Sigmoid colon (tissue), 7 donors: ENCODE measurements around the gene SSH3. TPM values are rescaled to one million over a fixed set of nuclear protein-coding genes. Genes with fewer than 3 reads are reported as not detected.
A peak's percentile ranks its signal among the peaks of the same experiment; 100 is the strongest.

ENCODE experiments used
- DNase-seq: peaks from one replicate; pipeline ENCODE4 v3.0.0-alpha.2; 2019
- H3K27ac ChIP-seq, 4 donors: fragments of 200-600 bp; sonication (generic); one replicate each; pipeline ENCODE4 v1.5.1; 2016 to 2019; ENCODE audit warnings: mild to moderate bottlenecking in 1 of 4
- H3K27me3 ChIP-seq, 3 donors: fragments of 200-600 bp; sonication (generic); one replicate each; pipeline ENCODE4 v1.5.1; 2019; ENCODE audit warnings: mild to moderate bottlenecking in 1 of 3
- H3K36me3 ChIP-seq, 4 donors: fragments of 200-600 bp; sonication (generic); one replicate each; pipeline ENCODE4 v1.5.1; 2016 to 2019
- H3K4me1 ChIP-seq, 4 donors: fragments of 200-600 bp; sonication (generic); one replicate each; pipeline ENCODE4 v1.5.1; 2017 to 2019
- H3K4me3 ChIP-seq, 4 donors: fragments of 200-600 bp; sonication (generic); one replicate each; pipeline ENCODE4 v1.5.1; 2017 to 2019; ENCODE audit warnings: mild to moderate bottlenecking in 2 of 4, moderate library complexity in 1 of 4
- H3K9me3 ChIP-seq, 4 donors: fragments of 200-600 bp in 3 of 4; sonication (generic) in 3 of 4; one replicate each; pipeline versions ENCODE4 v1.5.1 to v1.6.1; 2013 to 2019
- CTCF ChIP-seq, 4 experiments: fragments of 450-650 bp in 3 of 4; fragments of 200-600 bp in 1 of 4; IDR thresholded peaks; one replicate each; pipeline ENCODE4 v1.5.1; 2016 to 2019; ENCODE audit warnings: antibody characterized with exemption in 4 of 4, mild to moderate bottlenecking in 3 of 4, moderate library complexity in 2 of 4
- EP300 ChIP-seq, 4 donors: sonication (generic); formaldehyde crosslinking; IDR thresholded peaks; one replicate each; pipeline ENCODE4 v1.6.1; 2017; ENCODE audit warnings: antibody characterized with exemption in 4 of 4
- POLR2A ChIP-seq, 2 donors: fragments of 450-650 bp; IDR thresholded peaks; one replicate each; pipeline ENCODE4 v1.6.1; 2016; ENCODE audit warnings: antibody characterized with exemption in 2 of 2, mild to moderate bottlenecking in 2 of 2, moderate library complexity in 2 of 2
- POLR2AphosphoS5 ChIP-seq, 4 donors: sonication (generic); formaldehyde crosslinking; IDR thresholded peaks; one replicate each; pipeline ENCODE4 v1.6.1; 2017; ENCODE audit warnings: antibody characterized with exemption in 4 of 4
- WGBS, 2 donors: extraction: QIAGEN DNeasy Blood & Tissue Kit; methylation state at CpG; one replicate each; pipeline ENCODE4 v1.1.7; 2013; 5-methylcytosine and 5-hydroxymethylcytosine counted together
- intact Hi-C: fragments of 100-400 bp; cut with DNase I; formaldehyde crosslinking; loops from one replicate; pipeline ENCODE4 v1.15.1; 2023
- polyA plus RNA-seq, 3 donors: library from polyadenylated mRNA; stranded (reverse); fragments of 200-250 nt; gene quantifications; one replicate each; pipeline ENCODE4 v1.2.3, GENCODE V29; 2013
- total RNA-seq, 4 donors: library from RNA; depleted of rRNA; stranded (reverse); fragments of >200 nt; gene quantifications; one replicate each; pipeline ENCODE4 v1.1.0, GENCODE V29; 2016
- donor health status: healthy with polysubstance abuse.
- donor health status: Bipolar disorder and iron deficiency.
- donor health status: healthy.

SSH3 gene
- total and polyA plus RNA-seq, 7 donors: 15.6 to 39.0 (median 26.5) TPM

GRCh38 chr11:67275606-67276409, 27.5 kb upstream of the SSH3 start:
- 83 to 88% methylated on average over 17 of the region's 17 CpGs for WGBS, 2 donors
- H3K36me3 ChIP-seq: peaks cover 15 to 22% (median 19%) of the 10 kb centered on the region in 4 donors
- no peaks in the 10 kb centered on the region for H3K9me3 ChIP-seq
- H3K27ac ChIP-seq: peak overlapping the region; percentile 84 to 89 (median 85)
- H3K27me3 ChIP-seq: no peaks in the 10 kb centered on the region
- DNase-seq: peak; percentile 59
- intact Hi-C loops: no loop called here
- H3K4me1 ChIP-seq: peaks cover 0 to 91% (median 79%) of the 10 kb centered on the region in 4 donors
- TF ChIP-seq CTCF (IDR thresholded peaks at IDR 0.05): no peak
- no peak for TF ChIP-seq EP300 (IDR thresholded peaks at IDR 0.05)
- no peak for TF ChIP-seq POLR2A (IDR thresholded peaks at IDR 0.05)
- no peak for TF ChIP-seq POLR2AphosphoS5 (IDR thresholded peaks at IDR 0.05)
- H3K4me3 ChIP-seq: no peak overlapping the region

- intact Hi-C loops: no loop called here
- DNase-seq: peak; percentile 74
- TF ChIP-seq POLR2AphosphoS5 (IDR thresholded peaks at IDR 0.05) (no peak), POLR2A (IDR thresholded peaks at IDR 0.05) (no peak), EP300 (IDR thresholded peaks at IDR 0.05) (no peak), CTCF (IDR thresholded peaks at IDR 0.05) (no peak)
- peak overlapping the region; percentile 84 to 89 (median 85) for H3K27ac ChIP-seq
- WGBS, 2 donors: 11 to 17% methylated on average over 16 of the region's 16 CpGs
- no peaks in the 10 kb centered on the region for H3K9me3 ChIP-seq
- H3K27me3 ChIP-seq: no peaks in the 10 kb centered on the region
- H3K36me3 ChIP-seq: peaks cover 25 to 32% (median 28%) of the 10 kb centered on the region in 4 donors
- H3K4me3 ChIP-seq: peak overlapping the region in 3 of 4 donors; percentile 38 to 41 (median 40)
- peaks cover 0 to 81% (median 69%) of the 10 kb centered on the region in 4 donors for H3K4me1 ChIP-seq
Observed at GRCh38 chr11:67276781-67277230, 26.5 kb upstream of the SSH3 start.

GRCh38 chr11:67277231-67277961, 25.9 kb upstream of the SSH3 start:
- DNase-seq: peak; percentile 96
- intact Hi-C loops: no loop called here
- 7 to 12% methylated on average over 24 of the region's 24 CpGs for WGBS, 2 donors
- Histone ChIP-seq H3K36me3 (peaks cover 31 to 38% (median 34%) of the 10 kb centered on the region in 4 donors), H3K27me3 (no peaks in the 10 kb centered on the region), H3K9me3 (no peaks in the 10 kb centered on the region), H3K4me3 (peak overlapping the region in 3 of 4 donors; percentile 38 to 41 (median 40)), H3K4me1 (peaks cover 0 to 75% (median 63%) of the 10 kb centered on the region in 4 donors), H3K27ac (peak overlapping the region; percentile 84 to 89 (median 85))
- no peak for TF ChIP-seq CTCF (IDR thresholded peaks at IDR 0.05)
- no peak for TF ChIP-seq POLR2A (IDR thresholded peaks at IDR 0.05)
- TF ChIP-seq POLR2AphosphoS5 (IDR thresholded peaks at IDR 0.05): peak in 2 of 4 donors; percentile 57 to 64

- peak overlapping the region in 1 of 4 donors; percentile 40 for H3K4me3 ChIP-seq
Observed at GRCh38 chr11:67278135-67278938, 25.0 kb upstream of the SSH3 start.

More at GRCh38 chr11:67278135-67278938, 25.0 kb upstream of the SSH3 start:
- DNase-seq: peak; percentile 67
- 70 to 87% methylated on average over 14 of the region's 14 CpGs for WGBS, 2 donors
- no peak for TF ChIP-seq POLR2A (IDR thresholded peaks at IDR 0.05)
- no peak for TF ChIP-seq EP300 (IDR thresholded peaks at IDR 0.05)
- TF ChIP-seq CTCF (IDR thresholded peaks at IDR 0.05): no peak
- TF ChIP-seq POLR2AphosphoS5 (IDR thresholded peaks at IDR 0.05): no peak
- H3K9me3 ChIP-seq: no peaks in the 10 kb centered on the region
- intact Hi-C loops: no loop called here
- H3K27me3 ChIP-seq: no peaks in the 10 kb centered on the region
- H3K36me3 ChIP-seq: peaks cover 40 to 47% (median 44%) of the 10 kb centered on the region in 4 donors
- H3K4me1 ChIP-seq: peaks cover 0 to 65% (median 53%) of the 10 kb centered on the region in 4 donors
- peak overlapping the region; percentile 84 to 89 (median 85) for H3K27ac ChIP-seq
